HG03280 (cell line): ENCODE data around the gene AMN1.
"Not testable (repeated sequence)": the region's sequence is repeated elsewhere in the genome, so short reads cannot be mapped to it uniquely, and the experiment has no call there.

Experiments
- ATAC-seq: cut with Tn5 transposase; IDR thresholded peaks from one replicate; pipeline ENCODE4 v1.9.1; 2021; ENCODE audit warnings: mild to moderate bottlenecking, moderate library complexity; ENCODE audit not compliant: unreplicated experiment

The AMN1 gene

DNA sequence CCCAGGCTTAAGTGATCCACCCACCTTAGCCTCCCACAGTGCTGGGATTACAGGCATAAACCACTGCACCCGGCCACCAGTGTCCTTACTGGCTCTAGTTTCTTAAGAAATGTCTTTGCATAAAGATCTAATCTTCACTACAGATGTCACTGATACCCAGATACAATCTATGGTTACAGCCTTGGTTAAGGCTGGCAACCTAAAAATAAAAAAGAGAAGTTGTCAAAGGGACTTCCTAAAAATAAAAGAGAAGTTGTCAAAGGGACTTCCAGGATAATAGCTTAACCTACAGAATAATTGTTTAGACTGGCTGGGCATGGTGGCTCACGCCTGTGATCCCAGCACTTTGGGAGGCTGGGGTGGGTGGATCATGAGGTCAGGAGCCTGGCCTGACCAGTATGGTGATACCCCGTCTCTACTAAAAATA is 41.7 kb downstream of the AMN1 start:
- ATAC-seq: peak; percentile 34

- no peak for ATAC-seq
Measured at GRCh38 chr12:31685801-31686200, 43.0 kb downstream of the AMN1 start.

DNA sequence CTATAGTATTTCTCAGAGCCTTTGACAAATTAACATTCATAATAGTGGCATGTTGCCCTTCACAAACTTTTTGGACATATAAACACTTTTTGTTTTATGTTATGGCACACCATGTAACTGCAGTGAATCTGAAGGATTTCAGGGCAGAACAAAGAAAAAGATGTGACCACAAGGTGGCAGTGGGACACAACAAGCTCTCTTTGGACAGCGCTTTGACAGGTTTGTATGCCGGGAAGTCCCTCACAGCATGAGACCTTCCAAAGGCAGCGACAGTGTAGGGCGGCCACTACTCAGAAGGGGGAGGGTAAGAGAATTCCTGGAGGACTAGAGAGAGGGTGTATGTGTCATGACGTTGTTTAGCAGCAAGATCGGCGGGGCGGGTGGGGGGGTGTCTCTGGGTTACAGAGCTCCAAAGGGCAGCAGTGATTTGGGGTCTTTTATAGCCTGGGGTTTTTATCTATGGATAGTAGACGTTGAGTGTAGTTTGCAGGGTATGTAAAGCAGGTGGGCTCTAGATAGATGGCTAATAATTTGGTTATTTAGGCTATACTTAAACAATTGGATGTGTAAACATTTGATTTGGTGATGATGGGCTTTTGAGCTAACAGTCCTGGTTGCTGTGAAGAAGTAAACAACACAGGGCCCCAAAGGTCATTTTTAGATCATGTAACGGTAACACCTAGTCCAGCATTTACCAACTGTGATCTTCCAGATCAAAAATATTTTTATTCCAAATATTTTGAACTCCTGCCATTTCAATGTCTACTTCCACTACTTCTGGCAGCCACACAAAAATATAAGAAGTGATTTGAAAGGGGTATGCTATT is 46.5 kb downstream of the AMN1 start:
- ATAC-seq: peak; percentile 85

GRCh38 chr12:31672521-31672920 is 56.3 kb downstream of the AMN1 start:
- ATAC-seq: no peak

DNA sequence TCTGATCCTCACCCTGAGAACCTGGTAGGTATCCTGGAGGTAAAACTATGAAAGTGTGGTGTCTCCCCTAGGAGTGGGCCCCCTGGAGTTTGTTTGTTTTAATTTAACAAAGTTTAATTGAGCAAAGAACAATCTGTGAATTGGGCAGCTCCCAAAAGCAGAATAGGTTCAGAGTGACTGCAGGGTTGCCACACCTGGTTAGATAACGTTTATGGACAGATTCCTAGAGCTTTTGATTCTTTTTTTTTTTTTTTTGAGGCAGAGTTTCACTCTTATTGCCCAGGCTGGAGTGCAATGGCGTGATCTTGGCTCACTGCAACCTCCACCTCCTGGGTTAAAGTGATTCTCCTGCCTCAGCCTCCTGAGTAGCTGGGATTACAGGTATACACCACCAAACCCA is 59.2 kb downstream of the AMN1 start:
- ATAC-seq: not testable (repeated sequence)

DNA sequence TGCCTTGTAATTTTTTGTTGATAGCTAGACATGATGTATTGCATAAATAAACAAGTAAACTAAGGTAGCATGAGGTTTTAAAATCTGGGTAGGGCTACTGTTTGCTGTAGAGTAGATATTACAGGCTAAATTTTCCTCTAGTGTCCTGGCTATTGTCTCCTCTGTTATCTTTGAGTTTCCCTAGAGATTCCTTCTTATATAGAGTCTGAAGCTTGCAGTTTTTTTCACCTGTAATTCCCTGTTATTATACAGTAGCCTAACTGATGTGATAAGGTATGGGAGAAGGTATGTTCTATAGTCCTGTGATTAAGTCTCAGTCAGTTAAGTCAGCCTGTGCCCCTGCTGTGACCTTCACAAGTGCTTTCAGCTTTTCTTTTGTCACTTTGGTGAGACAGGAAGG is 59.8 kb downstream of the AMN1 start:
- no peak for ATAC-seq

DNA sequence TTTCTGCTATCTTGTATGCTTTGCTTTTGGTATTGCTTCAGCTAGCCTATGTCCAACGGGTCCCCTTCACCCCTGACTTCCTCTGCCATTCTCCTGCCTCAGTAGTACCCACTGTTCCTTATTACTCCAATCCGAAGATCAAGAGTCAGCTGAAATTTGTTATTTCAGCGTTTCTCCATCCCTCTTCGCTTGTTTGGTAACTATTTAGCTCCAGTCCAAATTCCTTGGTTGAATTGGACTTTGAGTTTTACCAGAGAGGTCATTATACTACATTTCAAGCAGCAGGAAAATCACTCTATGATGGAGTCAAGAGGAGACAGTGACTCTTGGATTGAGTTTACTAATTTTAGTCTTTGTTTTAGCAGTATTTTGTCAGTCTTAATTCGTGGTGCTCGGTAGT is 64.8 kb downstream of the AMN1 start:
- no peak for ATAC-seq

DNA sequence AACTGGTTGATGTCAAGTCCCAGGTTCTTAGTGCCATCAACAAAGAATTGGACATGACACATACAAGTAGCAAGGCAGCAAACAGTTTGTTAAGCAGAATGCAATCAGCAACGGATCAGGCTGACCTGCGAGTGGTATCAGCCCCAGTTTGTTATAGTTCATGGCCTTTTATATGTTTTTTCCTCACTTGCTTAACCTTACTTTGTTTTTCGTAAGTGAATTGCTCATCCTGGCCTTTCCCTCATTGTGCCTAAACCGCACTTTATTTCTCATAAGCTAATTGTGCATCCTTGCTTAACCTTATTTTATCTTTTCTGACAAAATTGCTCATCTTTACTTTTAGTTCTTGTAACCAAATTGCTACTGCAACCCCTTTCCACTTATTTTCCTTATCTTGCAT is 65.2 kb downstream of the AMN1 start:
- no peak for ATAC-seq

GRCh38 chr12:31662176-31662849 is 66.5 kb downstream of the AMN1 start:
- ATAC-seq: no peak

- peak; percentile 99 for ATAC-seq
Measured at GRCh38 chr12:31659087-31659942, 69.5 kb downstream of the AMN1 start, which contains the start of gene ETFBKMT. TSS of gene ETFBKMT (plus strand) at chr12:31659688. CDS start at chr12:31661954, 2,266 bp downstream.

GRCh38 chr12:31658471-31659086 is 70.2 kb downstream of the AMN1 start:
- no peak for ATAC-seq

DNA sequence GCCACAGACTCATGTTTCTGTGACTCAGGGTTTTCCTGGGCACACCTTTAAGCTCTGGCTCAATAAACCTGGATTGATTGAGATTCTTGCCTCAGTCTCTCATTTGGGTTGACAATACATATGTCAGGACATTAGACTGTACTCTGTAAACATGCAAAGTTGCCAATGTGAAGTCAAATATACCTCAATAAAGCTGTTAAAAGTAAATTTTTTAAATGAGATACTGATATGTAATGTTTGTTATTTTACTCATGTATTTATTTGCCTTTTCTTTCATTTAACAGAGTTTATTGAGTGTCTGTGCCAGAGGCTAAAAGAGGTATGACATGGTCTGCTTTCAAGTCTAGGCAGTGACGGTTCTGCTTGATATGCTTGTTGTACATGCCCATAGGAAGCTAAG is 73.0 kb downstream of the AMN1 start:
- no peak for ATAC-seq

DNA sequence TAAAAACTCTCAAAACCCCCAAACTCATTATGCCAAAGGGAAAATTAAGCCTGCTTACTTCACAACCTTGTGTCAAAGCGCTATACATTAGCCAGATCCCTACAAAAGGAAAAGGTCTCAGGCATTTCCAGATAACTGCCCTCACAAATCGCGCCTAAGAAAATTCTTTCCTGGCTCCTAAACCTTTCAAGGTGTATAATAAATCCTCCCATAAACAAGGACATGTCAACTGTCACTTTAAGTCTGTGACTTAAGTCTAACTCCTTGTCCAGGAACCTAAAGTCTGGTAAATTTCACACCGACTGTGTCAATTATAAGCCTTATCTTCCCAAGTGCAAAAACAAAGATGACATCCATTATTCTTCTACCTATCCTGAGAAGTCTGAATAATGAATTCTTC is 73.6 kb downstream of the AMN1 start:
- ATAC-seq: no peak

DNA sequence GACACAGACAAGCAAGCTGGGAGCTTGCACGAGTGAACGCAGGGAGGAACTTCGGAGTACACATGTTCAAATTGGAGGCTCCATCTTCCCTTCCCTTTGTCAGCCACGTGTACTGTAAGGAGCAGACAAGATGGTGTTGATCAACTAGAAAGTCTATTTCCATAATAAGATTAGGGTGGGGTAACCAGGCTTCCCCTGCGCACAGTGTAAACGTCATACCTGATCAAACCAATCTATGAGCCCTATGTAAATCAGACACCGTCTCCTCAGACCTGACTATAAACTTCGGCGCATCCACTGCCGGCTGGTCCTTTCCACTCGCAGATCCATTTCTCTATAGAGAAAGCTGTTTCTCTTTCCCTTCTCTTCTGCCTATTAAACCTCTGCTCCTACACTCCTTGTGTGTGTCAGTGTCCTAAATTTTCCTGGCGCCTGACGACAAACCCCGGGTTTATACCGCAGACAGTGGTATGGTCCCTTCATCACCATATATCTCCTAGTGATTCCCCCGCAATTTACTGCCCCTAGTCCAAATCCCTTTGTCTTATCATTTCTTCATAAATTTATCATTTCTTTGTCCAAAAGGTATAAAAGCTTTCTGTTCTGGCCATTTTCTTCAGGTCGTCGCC is 76.8 kb downstream of the AMN1 start:
- no peak for ATAC-seq

DNA sequence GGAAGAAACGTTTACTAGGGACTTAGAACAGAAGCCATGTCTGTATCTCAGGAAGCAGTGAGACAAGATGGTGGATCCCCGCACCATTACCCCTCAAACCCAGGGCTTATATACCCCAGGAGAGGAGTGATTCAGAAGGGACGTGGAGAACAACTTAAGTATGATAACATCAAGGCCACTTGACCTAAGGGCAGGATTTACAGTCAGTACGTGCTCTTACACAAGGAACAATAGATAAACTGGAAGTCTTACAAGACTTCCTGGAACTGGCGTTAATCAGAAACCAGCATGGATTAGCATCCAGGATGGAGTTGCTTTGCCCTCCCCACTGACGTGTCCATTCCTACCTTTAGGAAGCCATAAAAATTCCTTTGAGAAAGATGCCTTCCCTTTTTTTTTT is 77.9 kb downstream of the AMN1 start:
- no peak for ATAC-seq

DNA sequence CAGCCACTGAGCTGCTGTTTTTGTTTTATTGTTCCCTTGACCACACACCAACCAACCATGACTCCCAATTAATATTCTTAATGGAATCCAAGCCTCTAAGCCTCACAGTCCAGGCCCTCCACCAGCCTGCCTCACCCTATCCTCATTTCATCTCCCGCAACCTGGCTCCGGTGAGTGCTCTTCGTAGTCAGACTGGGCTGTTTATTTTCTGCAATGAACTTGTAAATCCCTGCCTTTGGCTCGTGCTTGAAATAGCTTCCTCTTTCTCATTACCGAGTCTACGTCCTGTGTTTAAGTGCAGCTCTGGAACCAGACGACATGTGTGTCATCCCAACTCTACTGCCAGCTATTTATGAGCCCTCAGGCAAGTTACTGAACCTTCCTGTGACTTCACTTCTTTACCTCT is 81.7 kb downstream of the AMN1 start:
- no peak for ATAC-seq

- ATAC-seq: no peak
Measured at GRCh38 chr12:31645924-31646323, 82.9 kb downstream of the AMN1 start.

GRCh38 chr12:31644536-31644935 is 84.3 kb downstream of the AMN1 start:
- ATAC-seq: no peak

GRCh38 chr12:31641509-31642090 is 87.2 kb downstream of the AMN1 start:
- no peak for ATAC-seq

GRCh38 chr12:31634620-31635019 is 94.2 kb downstream of the AMN1 start:
- no peak for ATAC-seq
